Panc1 (cell line): ENCODE results near the gene DPM1. TPM values are rescaled to one million over a fixed set of nuclear protein-coding genes. Genes with fewer than 3 reads are reported as not detected.

ENCODE experiments used
- ATAC-seq: fragments of 200-7000 bp; cut with Tn5 transposase; 2 replicates; pipeline ENCODE4 v1.9.1; 2020; ENCODE audit warnings: mild to moderate bottlenecking, moderate library complexity
- BruUV-seq: library from RNA; stranded (reverse); fragments of 400-500 nt; replicated peaks from 2 replicates; lab custom pipeline; 2021; lab: Mats Ljungman, UMichigan
- CTCF ChIA-PET: fragments of 300-600 bp; sonication (Branson Sonifier 250); formaldehyde crosslinking; loops from one replicate; lab custom pipeline; 2022; ENCODE audit warnings: antibody characterized with exemption; lab: Charles Lee
- POLR2A ChIA-PET: fragments of 300-600 bp; sonication (Branson Sonifier 250); formaldehyde crosslinking; loops from one replicate; lab custom pipeline; 2022; ENCODE audit warnings: antibody characterized with exemption; lab: Charles Lee
- DNase-seq: peaks from one replicate; pipeline ENCODE4 v3.0.0-alpha.2; 2010; ENCODE audit warnings: low read depth, low spot score
- H3K27ac ChIP-seq: 2 replicates; pipeline ENCODE4 v1.5.1; 2011; ENCODE audit warnings: mild to moderate bottlenecking, low read length, inconsistent platforms
- H3K27me3 ChIP-seq: fragments of 200-500 bp; sonication (Bioruptor generic); 2 replicates; pipeline ENCODE4 v1.6.0; 2014; ENCODE audit warnings: low read length, inconsistent platforms; ENCODE audit not compliant: control insufficient read depth, insufficient read depth
- H3K36me3 ChIP-seq: fragments of 200-500 bp; sonication (Bioruptor generic); 2 replicates; pipeline ENCODE4 v1.5.1; 2014; ENCODE audit warnings: inconsistent platforms, mild to moderate bottlenecking, low read length, moderate library complexity; ENCODE audit not compliant: control insufficient read depth, insufficient read depth
- H3K4me1 ChIP-seq: 2 replicates; pipeline ENCODE4 v1.5.1; 2011; ENCODE audit warnings: inconsistent platforms, mild to moderate bottlenecking, low read length, moderate library complexity; ENCODE audit not compliant: control insufficient read depth, insufficient read depth
- H3K4me3 ChIP-seq, 2 experiments: 2 replicates each; pipeline ENCODE4 v1.5.1; 2011 to 2012; ENCODE audit warnings: low read depth in 2 of 2, low read length in 2 of 2, mild to moderate bottlenecking in 2 of 2, inconsistent platforms in 1 of 2, moderate library complexity in 1 of 2
- H3K9me3 ChIP-seq: fragments of 200-500 bp; sonication (Bioruptor generic); 2 replicates; pipeline ENCODE4 v1.5.1; 2014; ENCODE audit warnings: low read depth, mild to moderate bottlenecking, inconsistent platforms, low read length, moderate library complexity; ENCODE audit not compliant: control insufficient read depth, insufficient read depth
- POLR2AphosphoS5 ChIP-seq: IDR thresholded peaks from 2 replicates; pipeline ENCODE4 v1.6.1; 2012; ENCODE audit warnings: mild to moderate bottlenecking, low read depth, low read length, moderate library complexity
- SIN3A ChIP-seq: IDR thresholded peaks from 2 replicates; pipeline ENCODE4 v1.6.1; 2012; ENCODE audit warnings: low read depth, mild to moderate bottlenecking, low read length, moderate library complexity, borderline replicate concordance; ENCODE audit not compliant: insufficient read depth
- TCF7L2 ChIP-seq: IDR thresholded peaks from 2 replicates; pipeline ENCODE4 v1.6.1; 2011; ENCODE audit warnings: mild to moderate bottlenecking, low read depth, low read length, inconsistent platforms
- in situ Hi-C: cut with HindIII; loops from 2 replicates; pipeline ENCODE4 v1.10.0; 2016; ENCODE audit warnings: low sequenced_read_pairs, low pct_unique_long_range_greater_than_20kb
- intact Hi-C: fragments of 100-400 bp; cut with micrococcal nuclease; formaldehyde crosslinking; loops from one replicate; pipeline ENCODE4 v1.10.0; 2022; ENCODE audit not compliant: unreplicated experiment
- total RNA-seq: library from RNA; stranded (reverse); gene quantifications from one replicate; pipeline ENCODE4 v1.2.1, GENCODE V29; 2021; ENCODE audit not compliant: unreplicated experiment
- TF ChIP-seq, protein P1 (sequence below): fragments of 450-650 bp; IDR thresholded peaks from 2 replicates; pipeline ENCODE4 v1.5.1; 2017; ENCODE audit warnings: mild to moderate bottlenecking
- TF ChIP-seq, protein P2 (sequence below), 2 experiments: IDR thresholded peaks; 2 replicates each; pipeline ENCODE4 v1.6.1; 2011 to 2012; ENCODE audit warnings: low read depth in 2 of 2, control low read depth in 1 of 2, low read length in 1 of 2, mild to moderate bottlenecking in 1 of 2, moderate library complexity in 1 of 2; ENCODE audit not compliant: insufficient read depth in 1 of 2

DPM1 gene
- total RNA-seq, 1 experiment from 2014 or later: 50.2 TPM

DNA sequence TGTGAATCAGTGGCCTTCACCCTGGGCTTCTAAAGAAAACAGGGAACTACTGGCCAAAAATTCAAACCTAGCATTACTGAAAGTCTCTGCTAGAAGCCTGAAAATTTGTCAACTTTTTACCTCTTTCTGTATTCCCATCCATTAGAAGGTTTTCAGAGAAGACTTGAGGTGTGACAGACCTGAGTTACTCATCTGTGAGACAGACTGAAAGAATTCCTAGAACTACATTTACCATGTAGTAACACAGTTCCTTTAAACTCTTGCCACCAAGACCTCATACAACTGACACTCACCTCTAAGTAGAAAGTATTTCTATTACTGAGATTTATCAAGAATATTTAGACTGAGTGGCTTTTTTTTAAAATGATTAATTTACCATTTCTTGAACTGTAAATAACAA lies 4.5 kb downstream of the DPM1 start:
- Histone ChIP-seq H3K4me1 (peaks cover 12% of the 10 kb centered on the region; the same call in 1 of the 2 replicates), H3K4me3 (no peak overlapping the region), H3K36me3 (peaks cover 45% of the 10 kb centered on the region), H3K27me3 (no peaks in the 10 kb centered on the region), H3K27ac (no peak overlapping the region), H3K9me3 (no peaks in the 10 kb centered on the region)
- ChIA-PET POLR2A (no interaction called here), CTCF (no interaction called here)
- intact Hi-C loops: no loop called here
- in situ Hi-C loops: no loop called here
- no TSS peak for BruUV-seq
- TF ChIP-seq, protein P1, sequence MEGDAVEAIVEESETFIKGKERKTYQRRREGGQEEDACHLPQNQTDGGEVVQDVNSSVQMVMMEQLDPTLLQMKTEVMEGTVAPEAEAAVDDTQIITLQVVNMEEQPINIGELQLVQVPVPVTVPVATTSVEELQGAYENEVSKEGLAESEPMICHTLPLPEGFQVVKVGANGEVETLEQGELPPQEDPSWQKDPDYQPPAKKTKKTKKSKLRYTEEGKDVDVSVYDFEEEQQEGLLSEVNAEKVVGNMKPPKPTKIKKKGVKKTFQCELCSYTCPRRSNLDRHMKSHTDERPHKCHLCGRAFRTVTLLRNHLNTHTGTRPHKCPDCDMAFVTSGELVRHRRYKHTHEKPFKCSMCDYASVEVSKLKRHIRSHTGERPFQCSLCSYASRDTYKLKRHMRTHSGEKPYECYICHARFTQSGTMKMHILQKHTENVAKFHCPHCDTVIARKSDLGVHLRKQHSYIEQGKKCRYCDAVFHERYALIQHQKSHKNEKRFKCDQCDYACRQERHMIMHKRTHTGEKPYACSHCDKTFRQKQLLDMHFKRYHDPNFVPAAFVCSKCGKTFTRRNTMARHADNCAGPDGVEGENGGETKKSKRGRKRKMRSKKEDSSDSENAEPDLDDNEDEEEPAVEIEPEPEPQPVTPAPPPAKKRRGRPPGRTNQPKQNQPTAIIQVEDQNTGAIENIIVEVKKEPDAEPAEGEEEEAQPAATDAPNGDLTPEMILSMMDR: no peak
- TF ChIP-seq POLR2AphosphoS5 (no peak), TCF7L2 (no peak), SIN3A (no peak)
- TF ChIP-seq, protein P2, sequence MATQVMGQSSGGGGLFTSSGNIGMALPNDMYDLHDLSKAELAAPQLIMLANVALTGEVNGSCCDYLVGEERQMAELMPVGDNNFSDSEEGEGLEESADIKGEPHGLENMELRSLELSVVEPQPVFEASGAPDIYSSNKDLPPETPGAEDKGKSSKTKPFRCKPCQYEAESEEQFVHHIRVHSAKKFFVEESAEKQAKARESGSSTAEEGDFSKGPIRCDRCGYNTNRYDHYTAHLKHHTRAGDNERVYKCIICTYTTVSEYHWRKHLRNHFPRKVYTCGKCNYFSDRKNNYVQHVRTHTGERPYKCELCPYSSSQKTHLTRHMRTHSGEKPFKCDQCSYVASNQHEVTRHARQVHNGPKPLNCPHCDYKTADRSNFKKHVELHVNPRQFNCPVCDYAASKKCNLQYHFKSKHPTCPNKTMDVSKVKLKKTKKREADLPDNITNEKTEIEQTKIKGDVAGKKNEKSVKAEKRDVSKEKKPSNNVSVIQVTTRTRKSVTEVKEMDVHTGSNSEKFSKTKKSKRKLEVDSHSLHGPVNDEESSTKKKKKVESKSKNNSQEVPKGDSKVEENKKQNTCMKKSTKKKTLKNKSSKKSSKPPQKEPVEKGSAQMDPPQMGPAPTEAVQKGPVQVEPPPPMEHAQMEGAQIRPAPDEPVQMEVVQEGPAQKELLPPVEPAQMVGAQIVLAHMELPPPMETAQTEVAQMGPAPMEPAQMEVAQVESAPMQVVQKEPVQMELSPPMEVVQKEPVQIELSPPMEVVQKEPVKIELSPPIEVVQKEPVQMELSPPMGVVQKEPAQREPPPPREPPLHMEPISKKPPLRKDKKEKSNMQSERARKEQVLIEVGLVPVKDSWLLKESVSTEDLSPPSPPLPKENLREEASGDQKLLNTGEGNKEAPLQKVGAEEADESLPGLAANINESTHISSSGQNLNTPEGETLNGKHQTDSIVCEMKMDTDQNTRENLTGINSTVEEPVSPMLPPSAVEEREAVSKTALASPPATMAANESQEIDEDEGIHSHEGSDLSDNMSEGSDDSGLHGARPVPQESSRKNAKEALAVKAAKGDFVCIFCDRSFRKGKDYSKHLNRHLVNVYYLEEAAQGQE (IDR thresholded peaks at IDR 0.05; ENCODE audit: insufficient read depth in 1 of 2, low read depth in 2 of 2, low read length in 1 of 2): no peak
- no peak for ATAC-seq
- no peak for DNase-seq

DNA sequence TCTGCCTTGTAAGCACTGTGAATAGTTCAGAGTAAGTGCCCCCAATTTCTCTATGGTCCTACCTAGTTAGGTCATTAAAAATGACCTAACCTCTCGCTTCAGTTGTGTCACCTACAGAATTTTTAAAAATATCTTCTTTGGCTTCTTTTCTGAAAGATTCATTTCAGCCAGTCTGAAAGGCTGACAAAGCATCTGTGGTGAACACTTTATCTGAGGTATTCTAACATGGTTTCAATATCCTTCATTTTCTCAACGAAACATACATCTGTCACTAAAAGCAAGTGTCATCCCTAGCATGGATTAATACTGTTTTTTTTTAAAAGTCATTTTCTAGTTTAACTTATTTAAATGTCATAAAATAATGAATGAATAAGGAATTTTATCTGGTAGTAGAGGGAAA lies 5.1 kb downstream of the DPM1 start:
- intact Hi-C loops: no loop called here
- no TSS peak for BruUV-seq
- in situ Hi-C loops: no loop called here
- Histone ChIP-seq H3K4me3 (no peak overlapping the region), H3K27ac (no peak overlapping the region), H3K9me3 (no peaks in the 10 kb centered on the region), H3K36me3 (peaks cover 44% of the 10 kb centered on the region), H3K27me3 (no peaks in the 10 kb centered on the region), H3K4me1 (peaks cover 12% of the 10 kb centered on the region; the same call in 1 of the 2 replicates)
- ChIA-PET POLR2A (no interaction called here), CTCF (no interaction called here)
- DNase-seq: no peak
- ATAC-seq: no peak
- TF ChIP-seq, protein P2 (IDR thresholded peaks at IDR 0.05; ENCODE audit: insufficient read depth in 1 of 2, low read depth in 2 of 2, low read length in 1 of 2): no peak
- TF ChIP-seq, protein P1: no peak
- TF ChIP-seq TCF7L2: no peak
- TF ChIP-seq POLR2AphosphoS5: no peak
- no peak for TF ChIP-seq SIN3A
